H9 (cell line): ENCODE results near the gene LLCFC1. TPM values are rescaled to one million over a fixed set of nuclear protein-coding genes. Genes with fewer than 3 reads are reported as not detected.

Experiments
- DNase-seq: peaks from one replicate; pipeline ENCODE4 v3.0.0-alpha.2; 2017
- H2AFZ ChIP-seq: one replicate; pipeline ENCODE4 v1.6.1; 2013; ENCODE audit warnings: mild to moderate bottlenecking, low read length, control low read depth, moderate library complexity
- H2AK5ac ChIP-seq: 2 replicates; pipeline ENCODE4 v1.6.1; 2013; ENCODE audit warnings: low read length, control low read depth, mixed read lengths; ENCODE audit not compliant: insufficient read length
- H2BK120ac ChIP-seq: one replicate; pipeline ENCODE4 v1.6.1; 2013; ENCODE audit warnings: low read depth, mild to moderate bottlenecking, low read length, control low read depth, inconsistent platforms; ENCODE audit not compliant: poor library complexity, severe bottlenecking
- H2BK12ac ChIP-seq: 2 replicates; pipeline ENCODE4 v1.6.1; 2013; ENCODE audit warnings: low read length, control low read depth, mixed read lengths, low read depth; ENCODE audit not compliant: insufficient read length
- H2BK15ac ChIP-seq: 2 replicates; pipeline ENCODE4 v1.6.1; 2013; ENCODE audit warnings: low read depth, low read length, control low read depth
- H2BK20ac ChIP-seq: one replicate; pipeline ENCODE4 v1.6.1; 2013; ENCODE audit warnings: low read depth, mild to moderate bottlenecking, low read length, control low read depth, inconsistent platforms; ENCODE audit not compliant: poor library complexity, severe bottlenecking
- H2BK5ac ChIP-seq: 2 replicates; pipeline ENCODE4 v1.6.1; 2013; ENCODE audit warnings: low read length, control low read depth, mixed read lengths; ENCODE audit not compliant: insufficient read length
- H3K14ac ChIP-seq: 2 replicates; pipeline ENCODE4 v1.6.1; 2013; ENCODE audit warnings: low read length, control low read depth; ENCODE audit not compliant: insufficient read depth
- H3K18ac ChIP-seq: 2 replicates; pipeline ENCODE4 v1.6.1; 2013; ENCODE audit warnings: low read depth, mild to moderate bottlenecking, mixed read lengths, low read length, control low read depth; ENCODE audit not compliant: insufficient read length
- H3K23ac ChIP-seq: 2 replicates; pipeline ENCODE4 v1.6.1; 2013; ENCODE audit warnings: low read length, control low read depth, mixed read lengths, low read depth; ENCODE audit not compliant: insufficient read length
- H3K23me2 ChIP-seq: 2 replicates; pipeline ENCODE4 v1.6.1; 2013; ENCODE audit warnings: low read depth, mild to moderate bottlenecking, mixed read lengths, low read length, control low read depth; ENCODE audit not compliant: insufficient read length, poor library complexity, severe bottlenecking
- H3K27ac ChIP-seq: 2 replicates; pipeline ENCODE4 v1.5.1; 2013; ENCODE audit warnings: low read length, control low read depth, mixed read lengths, low read depth; ENCODE audit not compliant: insufficient read length
- H3K27me3 ChIP-seq: 2 replicates; pipeline ENCODE4 v1.6.1; 2013; ENCODE audit warnings: low read length, control low read depth, inconsistent platforms; ENCODE audit not compliant: insufficient read depth
- H3K4ac ChIP-seq: 2 replicates; pipeline ENCODE4 v1.6.1; 2013; ENCODE audit warnings: low read depth, mild to moderate bottlenecking, control low read depth, inconsistent platforms, low read length, moderate library complexity
- H3K4me1 ChIP-seq: 2 replicates; pipeline ENCODE4 v1.6.1; 2013; ENCODE audit warnings: low read length, control low read depth, inconsistent platforms; ENCODE audit not compliant: insufficient read depth
- H3K4me2 ChIP-seq: 2 replicates; pipeline ENCODE4 v1.6.1; 2013; ENCODE audit warnings: low read length, control low read depth, mixed read lengths; ENCODE audit not compliant: insufficient read length, insufficient read depth
- H3K56ac ChIP-seq: 2 replicates; pipeline ENCODE4 v1.6.1; 2013; ENCODE audit warnings: low read depth, mild to moderate bottlenecking, mixed read lengths, low read length, control low read depth; ENCODE audit not compliant: insufficient read length
- H3K79me1 ChIP-seq: 2 replicates; pipeline ENCODE4 v1.6.1; 2013; ENCODE audit warnings: low read depth, mild to moderate bottlenecking, moderate library complexity, low read length, control low read depth, inconsistent platforms; ENCODE audit not compliant: insufficient read depth, poor library complexity, severe bottlenecking
- H3K79me2 ChIP-seq: 2 replicates; pipeline ENCODE4 v1.6.1; 2013; ENCODE audit warnings: low read length, control low read depth, inconsistent platforms; ENCODE audit not compliant: insufficient read depth
- H3K9ac ChIP-seq: 2 replicates; pipeline ENCODE4 v1.6.1; 2013; ENCODE audit warnings: low read length, control low read depth, mixed read lengths; ENCODE audit not compliant: insufficient read length; ENCODE audit errors: extremely low read depth
- H3K9me3 ChIP-seq: one replicate; pipeline ENCODE4 v1.6.1; 2013; ENCODE audit warnings: low read depth, low read length, inconsistent platforms; ENCODE audit not compliant: control insufficient read depth
- H3T11ph ChIP-seq: one replicate; pipeline ENCODE4 v1.6.1; 2013; ENCODE audit warnings: mild to moderate bottlenecking, low read length, control low read depth, inconsistent platforms
- H4K20me1 ChIP-seq: one replicate; pipeline ENCODE4 v1.6.1; 2013; ENCODE audit not compliant: control insufficient read depth, insufficient read length, insufficient read depth
- H4K5ac ChIP-seq: 2 replicates; pipeline ENCODE4 v1.6.1; 2013; ENCODE audit warnings: low read depth, mild to moderate bottlenecking, mixed read lengths, low read length, control low read depth; ENCODE audit not compliant: insufficient read length
- H4K8ac ChIP-seq: replicated peaks from 2 replicates; pipeline ENCODE4 v1.6.1; 2013; ENCODE audit warnings: low read length, control low read depth, mixed read lengths, low read depth; ENCODE audit not compliant: insufficient read length
- H4K91ac ChIP-seq: 2 replicates; pipeline ENCODE4 v1.6.1; 2013; ENCODE audit warnings: low read depth, mild to moderate bottlenecking, moderate library complexity, mixed read lengths, low read length, control low read depth; ENCODE audit not compliant: insufficient read length
- H3K27ac Mint-ChIP-seq, 3 experiments: 2 replicates in 2 of 3; 3 replicates in 1 of 3; pipeline ENCODE4 v1.8.0; 2020 to 2021; ENCODE audit warnings: mixed read lengths in 3 of 3, mild to moderate bottlenecking in 1 of 3, moderate library complexity in 1 of 3
- H3K27me3 Mint-ChIP-seq: 2 replicates; pipeline ENCODE4 v1.8.0; 2021; ENCODE audit warnings: low read depth, mild to moderate bottlenecking, moderate library complexity, mixed read lengths
- H3K36me3 Mint-ChIP-seq, 3 experiments: 2 replicates in 2 of 3; 3 replicates in 1 of 3; pipeline ENCODE4 v1.8.0; 2020 to 2021; ENCODE audit warnings: low read depth in 3 of 3, mixed read lengths in 3 of 3; ENCODE audit not compliant: insufficient read depth in 1 of 3
- H3K4me1 Mint-ChIP-seq, 2 experiments: 2 replicates each; pipeline ENCODE4 v1.8.0; 2020; ENCODE audit warnings: mixed read lengths in 2 of 2
- H3K4me3 Mint-ChIP-seq, 2 experiments: 2 replicates in 1 of 2; 3 replicates in 1 of 2; pipeline ENCODE4 v1.8.0; 2020 to 2021; ENCODE audit warnings: mild to moderate bottlenecking in 2 of 2, mixed read lengths in 2 of 2, moderate library complexity in 1 of 2
- H3K9me3 Mint-ChIP-seq, 2 experiments: 2 replicates in 1 of 2; 3 replicates in 1 of 2; pipeline ENCODE4 v1.8.0; 2020; ENCODE audit warnings: mild to moderate bottlenecking in 2 of 2, mixed read lengths in 2 of 2, moderate library complexity in 1 of 2
- CTCF ChIP-seq: fragments of 200-600 bp; sonication (generic); conservative IDR thresholded peaks from 3 replicates; pipeline ENCODE4 v1.8.0; 2021; ENCODE audit warnings: antibody characterized with exemption, mild to moderate bottlenecking
- WGBS: extraction: QIAGEN DNeasy Blood & Tissue Kit; methylation state at CpG from one replicate; pipeline ENCODE4 v1.1.7; 2013; ENCODE audit warnings: missing lambda C conversion rate, low lambda C conversion rate, mixed read lengths; ENCODE audit not compliant: insufficient read length; ENCODE audit errors: extremely low coverage; 5-methylcytosine and 5-hydroxymethylcytosine counted together
- total RNA-seq: library from RNA; stranded (reverse); gene quantifications from 2 replicates; pipeline ENCODE4 v1.2.1, GENCODE V29; 2021

LLCFC1 gene
- total RNA-seq, 1 experiment from 2014 or later: not detected

GRCh38 chr7:142927085-142927745 is 12.1 kb upstream of the LLCFC1 start:
- Histone ChIP-seq H2BK20ac (no peak overlapping the region), H3K4ac (no peak overlapping the region), H3K9me3 (no peaks in the 10 kb centered on the region), H3K27ac (no peak overlapping the region), H2BK120ac (no peak overlapping the region), H3K27me3 (no peaks in the 10 kb centered on the region), H3K79me1 (no peaks in the 10 kb centered on the region), H3K4me2 (no peak overlapping the region), H4K20me1 (no peaks in the 10 kb centered on the region), H3K14ac (no peak overlapping the region), H2BK5ac (no peak overlapping the region), H2AFZ (no peak overlapping the region), H3K56ac (no peak overlapping the region), H4K5ac (no peak overlapping the region), H3T11ph (no peak overlapping the region), H4K91ac (no peak overlapping the region), H3K79me2 (no peaks in the 10 kb centered on the region), H4K8ac (no peak overlapping the region), H3K4me1 (no peaks in the 10 kb centered on the region), H3K9ac (no peak overlapping the region), H3K23me2 (no peaks in the 10 kb centered on the region), H3K23ac (no peak overlapping the region), H2AK5ac (no peak overlapping the region), H2BK15ac (no peak overlapping the region), H3K18ac (no peak overlapping the region), H2BK12ac (no peak overlapping the region)
- DNase-seq: no peak
- Mint-ChIP-seq H3K27me3 (peaks cover 49% of the 10 kb centered on the region), H3K9me3 (peaks cover 0 to 3% of the 10 kb centered on the region in 2 experiments; a peak in 1 of 5 replicates), H3K4me3 (no peak overlapping the region), H3K27ac (no peak overlapping the region), H3K36me3 (no peaks in the 10 kb centered on the region; a peak in 1 of 7 replicates), H3K4me1 (no peaks in the 10 kb centered on the region)
- no CpG with 5 or more reads among the region's 7 CpGs for WGBS
- no peak for TF ChIP-seq CTCF
